Erythroblast (primary cell): ENCODE data around the gene IL1RL1.
A peak's percentile ranks its signal among the peaks of the same experiment; 100 is the strongest.

Experiments used
- DNase-seq, 2 experiments: peaks; one replicate each; lab custom pipeline; 2025; lab: John Stamatoyannopoulos, UW
- GATA1 ChIP-seq: IDR thresholded peaks from 2 replicates; pipeline ENCODE4 v1.6.1; 2011; ENCODE audit warnings: low read depth, mild to moderate bottlenecking, control low read depth, low read length, moderate library complexity
- POLR2A ChIP-seq: IDR thresholded peaks from 2 replicates; pipeline ENCODE4 v1.6.1; 2011; ENCODE audit warnings: mild to moderate bottlenecking, low read length

The IL1RL1 gene

GRCh38 chr2:102335871-102336366, 24.6 kb downstream of the IL1RL1 start:
- peak; percentile 76 to 93 for DNase-seq
- TF ChIP-seq POLR2A (no peak), GATA1 (peak; percentile 55)

- TF ChIP-seq POLR2A: no peak
- no peak for TF ChIP-seq GATA1
- no peak for DNase-seq
Observed at GRCh38 chr2:102336502-102336945, 25.2 kb downstream of the IL1RL1 start.

- no peak for DNase-seq
- no peak for TF ChIP-seq GATA1
- TF ChIP-seq POLR2A: no peak
Observed at GRCh38 chr2:102337012-102337411, 25.6 kb downstream of the IL1RL1 start.

GRCh38 chr2:102337481-102338386, 26.4 kb downstream of the IL1RL1 start:
- TF ChIP-seq GATA1 (no peak), POLR2A (no peak)
- DNase-seq: peak; percentile 24 to 47

- DNase-seq: no peak
- TF ChIP-seq POLR2A: no peak
- no peak for TF ChIP-seq GATA1
Observed at GRCh38 chr2:102340778-102341177, 29.4 kb downstream of the IL1RL1 start.

- TF ChIP-seq POLR2A: no peak
- TF ChIP-seq GATA1: no peak
- DNase-seq: no peak
Observed at GRCh38 chr2:102342888-102343287, 31.5 kb downstream of the IL1RL1 start.

GRCh38 chr2:102344397-102344796, 33.0 kb downstream of the IL1RL1 start:
- DNase-seq: no peak
- TF ChIP-seq POLR2A (no peak), GATA1 (no peak)

- TF ChIP-seq POLR2A: no peak
- no peak for TF ChIP-seq GATA1
- no peak for DNase-seq
Observed at GRCh38 chr2:102345329-102345920, 34.1 kb downstream of the IL1RL1 start.

- DNase-seq: no peak
- TF ChIP-seq GATA1: no peak
- no peak for TF ChIP-seq POLR2A
Observed at GRCh38 chr2:102346381-102347130, 35.2 kb downstream of the IL1RL1 start.

GRCh38 chr2:102350137-102350793, 38.9 kb downstream of the IL1RL1 start:
- DNase-seq: peak; percentile 35 to 39
- TF ChIP-seq GATA1 (no peak), POLR2A (no peak)

GRCh38 chr2:102355526-102356380, 44.4 kb downstream of the IL1RL1 start, which contains the start of gene IL18R1:
Gene IL18R1, plus strand, starts transcription at chr2:102355796. Its CDS starts 6,865 bp downstream, at chr2:102362661.
- no peak for TF ChIP-seq GATA1
- TF ChIP-seq POLR2A: no peak
- DNase-seq: peak; percentile 79 to 85

- DNase-seq: no peak
Observed at GRCh38 chr2:102356381-102356712, 45.0 kb downstream of the IL1RL1 start.

GRCh38 chr2:102356741-102357140, 45.4 kb downstream of the IL1RL1 start:
- no peak for DNase-seq
- no peak for TF ChIP-seq POLR2A
- no peak for TF ChIP-seq GATA1

More at GRCh38 chr2:102356381-102356712, 45.0 kb downstream of the IL1RL1 start:
- no peak for TF ChIP-seq GATA1
- TF ChIP-seq POLR2A: no peak
